Measurements from ENCODE around the gene MTUS2. TPM values are rescaled to one million over a fixed set of nuclear protein-coding genes. Genes with fewer than 3 reads are reported as not detected.

The MTUS2 gene
- total and polyA plus RNA-seq, 2 of the 8 experiments (the other 6 are each of a cell fraction or from before 2014, with no cell fraction given) = 0.18 to 0.80 TPM

DNA sequence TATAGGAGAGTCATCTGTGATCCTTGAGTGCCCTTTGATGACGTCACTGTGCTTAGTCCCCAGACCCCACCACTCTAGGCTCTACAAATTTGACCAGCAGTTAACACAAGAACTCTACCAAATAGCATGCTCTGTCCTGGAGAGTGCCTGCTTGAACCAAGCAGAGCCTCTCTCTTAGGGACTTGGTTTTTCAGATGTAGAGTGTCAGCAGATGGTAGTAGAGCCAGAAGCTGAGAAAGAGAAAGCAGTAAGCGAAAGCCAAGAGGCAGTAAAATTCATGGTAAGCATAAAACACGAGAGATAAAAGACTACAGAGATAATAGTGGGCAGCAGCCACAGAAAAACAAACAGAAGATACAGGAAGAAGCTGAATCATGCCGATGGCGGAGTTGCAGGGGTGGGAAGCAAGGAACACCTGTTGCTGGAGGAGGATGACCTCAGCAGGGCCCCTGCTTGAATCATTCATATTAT is 582.1 kb downstream of the MTUS2 start:
- Histone ChIP-seq H3K23ac (ENCODE audit: insufficient read length) (no peak overlapping the region), H3K23me2 (ENCODE audit: low read depth, low read length) (no peaks in the 10 kb centered on the region), H2BK20ac (ENCODE audit: low read length) (0 out of 2 replicates have a peak overlapping the region, but pooled peaks have one; percentile 21), H3K4me3 (ENCODE audit: extremely low read depth in 1 of 4, insufficient read depth in 2 of 4, low read depth in 3 of 4, low read length in 4 of 4) (no peak overlapping the region), H3K79me2 (ENCODE audit: control insufficient read depth in 1 of 2, insufficient read depth in 2 of 2, low read length in 2 of 2) (no peaks in the 10 kb centered on the region), H3K4me2 (ENCODE audit: insufficient read depth in 1 of 2, low read depth in 2 of 2, low read length in 2 of 2) (no peak overlapping the region), H2AK5ac (ENCODE audit: low read depth, low read length) (no peak overlapping the region), H4K91ac (replicated peaks; ENCODE audit: insufficient read length, low read length) (no peak overlapping the region), H3K27ac (ENCODE audit: low read depth, low read length) (no peak overlapping the region), H3K56ac (replicated peaks; ENCODE audit: insufficient read length, low read depth, low read length) (no peak overlapping the region), H3K4me1 (replicated peaks in 1 of 4; ENCODE audit: control insufficient read depth in 3 of 4, insufficient read depth in 4 of 4, low read length in 3 of 4) (peaks cover 0 to 8% (median 1%) of the 10 kb centered on the region in 4 experiments; a peak in 3 of 7 replicates), H3K18ac (ENCODE audit: extremely low read depth, low read length) (no peak overlapping the region), H2BK120ac (replicated peaks; ENCODE audit: low read depth, low read length) (no peak overlapping the region), H2BK15ac (ENCODE audit: low read length) (no peak overlapping the region), H4K20me1 (replicated peaks in 1 of 2; ENCODE audit: control insufficient read depth in 1 of 2, insufficient read depth in 2 of 2, low read length in 2 of 2) (no peaks in the 10 kb centered on the region), H3K9ac (replicated peaks in 1 of 4; ENCODE audit: extremely low read depth in 1 of 4, low read depth in 3 of 4, low read length in 3 of 4) (no peak overlapping the region), H3K27me3 (replicated peaks in 1 of 4; ENCODE audit: control insufficient read depth in 3 of 4, extremely low read depth in 1 of 4, insufficient read depth in 3 of 4, low read length in 3 of 4) (no peaks in the 10 kb centered on the region), H3K79me1 (ENCODE audit: low read depth, low read length) (no peaks in the 10 kb centered on the region), H2AFZ (ENCODE audit: low read length) (peak overlapping the region; percentile 87), H3K9me3 (ENCODE audit: insufficient read depth in 2 of 2, low read depth in 1 of 2, low read length in 1 of 2) (no peaks in the 10 kb centered on the region), H3K4ac (replicated peaks; ENCODE audit: insufficient read length, low read depth, low read length) (no peak overlapping the region), H4K8ac (ENCODE audit: extremely low read depth, insufficient read depth, low read length) (no peak overlapping the region), H4K5ac (ENCODE audit: insufficient read length, low read depth, low read length) (no peak overlapping the region), H3K36me3 (ENCODE audit: control insufficient read depth in 2 of 4, insufficient read depth in 4 of 4, low read length in 3 of 4) (no peaks in the 10 kb centered on the region), H2BK12ac (ENCODE audit: low read depth, low read length) (no peak overlapping the region), H2BK5ac (ENCODE audit: low read depth, low read length) (no peak overlapping the region), H3K14ac (ENCODE audit: insufficient read length) (no peak overlapping the region)
- no peak for FAIRE-seq
- CTCF ChIA-PET (ENCODE audit: partially characterized antibody) = interaction anchor here (1.1 kb wide), 1 partner anchor 312 kb away, joined by 4 read pairs; no protein-coding TSS in a partner anchor
- DNase-seq (ENCODE audit: low read depth in 1 of 2, low spot score in 2 of 2) = no peak
- POLR2A ChIA-PET (ENCODE audit: partially characterized antibody) = no interaction called here
- 91% methylated on average over 5 of the region's 5 CpGs; no CpG with 5 or more reads in 1 of the 2 experiments for WGBS, 2 experiments (ENCODE audit: extremely low coverage in 1 of 2, insufficient coverage in 1 of 2, insufficient read length in 1 of 2, insufficient replicate concordance in 2 of 2, low coverage in 1 of 2, low lambda C conversion rate in 2 of 2, missing lambda C conversion rate in 1 of 2)
- no peak for TF ChIP-seq FOSL1 (IDR thresholded peaks at IDR 0.05; ENCODE audit: insufficient read depth, low read depth, low read length)
- TF ChIP-seq ASH2L (IDR thresholded peaks at IDR 0.05; ENCODE audit: low read length) = no peak
- TF ChIP-seq, protein P1, sequence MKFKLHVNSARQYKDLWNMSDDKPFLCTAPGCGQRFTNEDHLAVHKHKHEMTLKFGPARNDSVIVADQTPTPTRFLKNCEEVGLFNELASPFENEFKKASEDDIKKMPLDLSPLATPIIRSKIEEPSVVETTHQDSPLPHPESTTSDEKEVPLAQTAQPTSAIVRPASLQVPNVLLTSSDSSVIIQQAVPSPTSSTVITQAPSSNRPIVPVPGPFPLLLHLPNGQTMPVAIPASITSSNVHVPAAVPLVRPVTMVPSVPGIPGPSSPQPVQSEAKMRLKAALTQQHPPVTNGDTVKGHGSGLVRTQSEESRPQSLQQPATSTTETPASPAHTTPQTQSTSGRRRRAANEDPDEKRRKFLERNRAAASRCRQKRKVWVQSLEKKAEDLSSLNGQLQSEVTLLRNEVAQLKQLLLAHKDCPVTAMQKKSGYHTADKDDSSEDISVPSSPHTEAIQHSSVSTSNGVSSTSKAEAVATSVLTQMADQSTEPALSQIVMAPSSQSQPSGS (IDR thresholded peaks at IDR 0.05; ENCODE audit: low read length) = no peak
- no peak for TF ChIP-seq CHD2 (IDR thresholded peaks at IDR 0.05; ENCODE audit: low read length)
- TF ChIP-seq CHD1 (IDR thresholded peaks at IDR 0.05; ENCODE audit: low read depth, low read length) = no peak
- no peak for TF ChIP-seq EZH2 (IDR thresholded peaks at IDR 0.05; ENCODE audit: low read depth, low read length, severe bottlenecking)
- TF ChIP-seq, protein P2, sequence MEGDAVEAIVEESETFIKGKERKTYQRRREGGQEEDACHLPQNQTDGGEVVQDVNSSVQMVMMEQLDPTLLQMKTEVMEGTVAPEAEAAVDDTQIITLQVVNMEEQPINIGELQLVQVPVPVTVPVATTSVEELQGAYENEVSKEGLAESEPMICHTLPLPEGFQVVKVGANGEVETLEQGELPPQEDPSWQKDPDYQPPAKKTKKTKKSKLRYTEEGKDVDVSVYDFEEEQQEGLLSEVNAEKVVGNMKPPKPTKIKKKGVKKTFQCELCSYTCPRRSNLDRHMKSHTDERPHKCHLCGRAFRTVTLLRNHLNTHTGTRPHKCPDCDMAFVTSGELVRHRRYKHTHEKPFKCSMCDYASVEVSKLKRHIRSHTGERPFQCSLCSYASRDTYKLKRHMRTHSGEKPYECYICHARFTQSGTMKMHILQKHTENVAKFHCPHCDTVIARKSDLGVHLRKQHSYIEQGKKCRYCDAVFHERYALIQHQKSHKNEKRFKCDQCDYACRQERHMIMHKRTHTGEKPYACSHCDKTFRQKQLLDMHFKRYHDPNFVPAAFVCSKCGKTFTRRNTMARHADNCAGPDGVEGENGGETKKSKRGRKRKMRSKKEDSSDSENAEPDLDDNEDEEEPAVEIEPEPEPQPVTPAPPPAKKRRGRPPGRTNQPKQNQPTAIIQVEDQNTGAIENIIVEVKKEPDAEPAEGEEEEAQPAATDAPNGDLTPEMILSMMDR (IDR thresholded peaks at IDR 0.05; ENCODE audit: control extremely low read depth in 1 of 3, insufficient read depth in 1 of 3, low read depth in 1 of 3, low read length in 3 of 3) = no peak
- no peak for TF ChIP-seq GTF2F1 (IDR thresholded peaks at IDR 0.05; ENCODE audit: borderline replicate concordance, low read depth, low read length)
- TF ChIP-seq PHF8 (conservative IDR thresholded peaks at IDR 0.05; ENCODE audit: low read depth, low read length) = no peak
- TF ChIP-seq HDAC6 (IDR thresholded peaks at IDR 0.05; ENCODE audit: low read depth, low read length) = no peak
